SK-N-SH (cell line): ENCODE data around the gene OSBPL9. TPM values are rescaled to one million over a fixed set of nuclear protein-coding genes. Genes with fewer than 3 reads are reported as not detected.

Source experiments
- CTCF ChIA-PET: fragments of 300-600, 350-600 bp; formaldehyde crosslinking; extraction: SDS; loops from one replicate; lab custom pipeline; 2021; lab: Yijun Ruan, JAX
- POLR2A ChIA-PET: fragments of 350-600 bp; sonication (Branson Sonifier 250); formaldehyde crosslinking; extraction: SDS; loops from one replicate; lab custom pipeline; 2020; ENCODE audit warnings: antibody characterized with exemption, inconsistent platforms; lab: Yijun Ruan, JAX
- DNase-seq: peaks from one replicate; pipeline ENCODE4 v3.0.0; 2012
- H2AFZ ChIP-seq: fragments of 200-600 bp; sonication (generic); 2 replicates; pipeline ENCODE4 v1.8.1; 2016; ENCODE audit warnings: antibody characterized with exemption, mild to moderate bottlenecking, low read depth
- H3F3A ChIP-seq: fragments of 200-600 bp; sonication (generic); replicated peaks from 2 replicates; pipeline ENCODE3; 2016; ENCODE audit warnings: antibody characterized with exemption, mild to moderate bottlenecking; ENCODE audit not compliant: insufficient read depth
- H3K27ac ChIP-seq, 2 experiments: fragments of 200-500 bp in 1 of 2; fragments of 200-600 bp in 1 of 2; sonication (Bioruptor generic) in 1 of 2; sonication (generic), shearing (Covaris generic) in 1 of 2; 2 replicates each; pipeline versions ENCODE4 v1.5.1 to v1.6.1; 2014 to 2016; ENCODE audit warnings: low read depth in 2 of 2, inconsistent platforms in 1 of 2, low read length in 1 of 2, mild to moderate bottlenecking in 1 of 2, mixed read lengths in 1 of 2
- H3K27me3 ChIP-seq: fragments of 200-600 bp; sonication (generic), shearing (Covaris generic); 2 replicates; pipeline ENCODE4 v1.6.1; 2016; ENCODE audit warnings: mixed run types; ENCODE audit not compliant: insufficient read depth
- H3K36me3 ChIP-seq, 2 experiments: fragments of 200-500 bp in 1 of 2; fragments of 200-600 bp in 1 of 2; sonication (Bioruptor generic) in 1 of 2; sonication (generic) in 1 of 2; replicated peaks in 1 of 2; 2 replicates each; pipeline versions ENCODE3 to v1.5.1; 2014 to 2016; ENCODE audit warnings: low read length in 1 of 2, mild to moderate bottlenecking in 1 of 2; ENCODE audit not compliant: insufficient read depth in 2 of 2, control insufficient read depth in 1 of 2
- H3K4me1 ChIP-seq, 2 experiments: fragments of 200-500 bp in 1 of 2; fragments of 200-600 bp in 1 of 2; sonication (Bioruptor generic) in 1 of 2; sonication (generic), shearing (Covaris generic) in 1 of 2; 2 replicates each; pipeline versions ENCODE4 v1.5.1 to v1.6.1; 2014 to 2016; ENCODE audit warnings: low read depth in 1 of 2, low read length in 1 of 2, mixed run types in 1 of 2; ENCODE audit not compliant: insufficient read depth in 2 of 2, control insufficient read depth in 1 of 2
- H3K4me2 ChIP-seq: fragments of 200-600 bp; sonication (generic), shearing (Covaris generic); 2 replicates; pipeline ENCODE4 v1.6.1; 2017; ENCODE audit warnings: mixed run types
- H3K4me3 ChIP-seq, 2 experiments: fragments of 200-500 bp in 1 of 2; fragments of 200-600 bp in 1 of 2; sonication (Bioruptor generic) in 1 of 2; sonication (generic), shearing (Covaris generic) in 1 of 2; 2 replicates each; pipeline versions ENCODE4 v1.5.1 to v1.8.1; 2014 to 2016; ENCODE audit warnings: low read depth in 2 of 2, inconsistent platforms in 1 of 2, low read length in 1 of 2, mild to moderate bottlenecking in 1 of 2, mixed read lengths in 1 of 2, moderate library complexity in 1 of 2
- H3K79me2 ChIP-seq: fragments of 200-600 bp; sonication (generic); 2 replicates; pipeline ENCODE4 v1.8.1; 2017; ENCODE audit warnings: mild to moderate bottlenecking; ENCODE audit not compliant: insufficient read depth
- H3K9ac ChIP-seq: fragments of 200-600 bp; sonication (generic); 2 replicates; pipeline ENCODE4 v1.6.1; 2017; ENCODE audit warnings: mixed run types
- H3K9me2 ChIP-seq: fragments of 200-600 bp; sonication (generic); 2 replicates; pipeline ENCODE4 v1.6.1; 2017; ENCODE audit warnings: mixed run types
- H3K9me3 ChIP-seq: fragments of 200-600 bp; sonication (generic); 2 replicates; pipeline ENCODE4 v1.6.1; 2017; ENCODE audit warnings: mixed run types, mild to moderate bottlenecking, moderate library complexity
- H4K20me1 ChIP-seq: fragments of 200-600 bp; sonication (generic); 2 replicates; pipeline ENCODE4 v1.6.1; 2017; ENCODE audit warnings: mild to moderate bottlenecking, mixed run types; ENCODE audit not compliant: insufficient read depth
- CHD2 ChIP-seq: fragments of 150-350 bp; IDR thresholded peaks from 2 replicates; pipeline ENCODE4 v1.6.1; 2018; ENCODE audit warnings: low read length; ENCODE audit not compliant: partially characterized antibody
- EZH2phosphoT487 ChIP-seq: fragments of 200-600 bp; sonication (generic); IDR thresholded peaks from 2 replicates; pipeline ENCODE4 v1.6.1; 2017; ENCODE audit warnings: low read depth, mixed run types, mild to moderate bottlenecking, antibody characterized with exemption, moderate library complexity, borderline replicate concordance
- FOSL2 ChIP-seq: IDR thresholded peaks from 2 replicates; pipeline ENCODE4 v1.4.0; 2012; ENCODE audit warnings: low read depth, mild to moderate bottlenecking, moderate library complexity, borderline replicate concordance
- FOXM1 ChIP-seq: IDR thresholded peaks from 2 replicates; pipeline ENCODE4 v1.4.0; 2012; ENCODE audit warnings: low read depth, mild to moderate bottlenecking
- GABPA ChIP-seq: IDR thresholded peaks from 2 replicates; pipeline ENCODE4 v1.4.0; 2012; ENCODE audit warnings: low read depth, mild to moderate bottlenecking
- GATA2 ChIP-seq: sonication (generic); formaldehyde crosslinking; IDR thresholded peaks from 2 replicates; pipeline ENCODE4 v1.5.0; 2020; ENCODE audit warnings: mild to moderate bottlenecking, missing genetic modification reagents
- MXI1 ChIP-seq: IDR thresholded peaks from 2 replicates; pipeline ENCODE4 v1.6.1; 2012; ENCODE audit warnings: mild to moderate bottlenecking, low read depth, low read length, improper control_type of control experiment
- RAD21 ChIP-seq: IDR thresholded peaks from 2 replicates; pipeline ENCODE4 v1.6.1; 2012; ENCODE audit warnings: mild to moderate bottlenecking, low read length
- RFX5 ChIP-seq: IDR thresholded peaks from 2 replicates; pipeline ENCODE4 v1.6.1; 2012; ENCODE audit warnings: mild to moderate bottlenecking, improper control_type of control experiment, low read length
- RXRA ChIP-seq: IDR thresholded peaks from 2 replicates; pipeline ENCODE4 v1.4.0; 2012; ENCODE audit warnings: low read depth, mild to moderate bottlenecking, borderline replicate concordance
- SIN3A ChIP-seq: IDR thresholded peaks from 2 replicates; pipeline ENCODE4 v1.6.1; 2012; ENCODE audit warnings: low read depth, mild to moderate bottlenecking, low read length, moderate library complexity, borderline replicate concordance
- SMC3 ChIP-seq: IDR thresholded peaks from 2 replicates; pipeline ENCODE4 v1.6.1; 2012; ENCODE audit warnings: low read depth, low read length, improper control_type of control experiment
- TAF1 ChIP-seq: IDR thresholded peaks from 2 replicates; pipeline ENCODE4 v1.6.1; 2012; ENCODE audit warnings: low read depth, mild to moderate bottlenecking, low read length, moderate library complexity, borderline replicate concordance
- TEAD4 ChIP-seq: IDR thresholded peaks from 2 replicates; pipeline ENCODE4 v1.4.0; 2012; ENCODE audit warnings: mild to moderate bottlenecking, borderline replicate concordance; ENCODE audit not compliant: insufficient read depth
- YY1 ChIP-seq: IDR thresholded peaks from 2 replicates; pipeline ENCODE4 v1.4.0; 2012; ENCODE audit warnings: low read depth, mild to moderate bottlenecking
- WGBS: methylation state at CpG from one replicate; pipeline ENCODE4 v1.1.6; 2017; ENCODE audit warnings: low lambda C conversion rate; 5-methylcytosine and 5-hydroxymethylcytosine counted together
- polyA plus RNA-seq, 3 experiments: library from polyadenylated mRNA; depleted of rRNA; stranded (reverse); fragments of >200 nt; gene quantifications; 2 replicates each; pipeline ENCODE4 v1.2.3, GENCODE V29; 2012
- TF ChIP-seq, protein P1 (sequence below): fragments of 150-350 bp; IDR thresholded peaks from 2 replicates; pipeline ENCODE4 v1.6.1; 2016; ENCODE audit warnings: mild to moderate bottlenecking, low read depth, low read length
- TF ChIP-seq, protein P2 (sequence below): fragments of 150-350 bp; IDR thresholded peaks from 2 replicates; pipeline ENCODE4 v1.6.1; 2017; ENCODE audit warnings: antibody characterized with exemption, low read length, low read depth, borderline replicate concordance
- TF ChIP-seq, protein P3 (sequence below): IDR thresholded peaks from 2 replicates; pipeline ENCODE4; 2012

The OSBPL9 gene
- polyA plus RNA-seq, 1 of the 3 experiments (the other 2 are of a cell fraction): 43.9 TPM

DNA sequence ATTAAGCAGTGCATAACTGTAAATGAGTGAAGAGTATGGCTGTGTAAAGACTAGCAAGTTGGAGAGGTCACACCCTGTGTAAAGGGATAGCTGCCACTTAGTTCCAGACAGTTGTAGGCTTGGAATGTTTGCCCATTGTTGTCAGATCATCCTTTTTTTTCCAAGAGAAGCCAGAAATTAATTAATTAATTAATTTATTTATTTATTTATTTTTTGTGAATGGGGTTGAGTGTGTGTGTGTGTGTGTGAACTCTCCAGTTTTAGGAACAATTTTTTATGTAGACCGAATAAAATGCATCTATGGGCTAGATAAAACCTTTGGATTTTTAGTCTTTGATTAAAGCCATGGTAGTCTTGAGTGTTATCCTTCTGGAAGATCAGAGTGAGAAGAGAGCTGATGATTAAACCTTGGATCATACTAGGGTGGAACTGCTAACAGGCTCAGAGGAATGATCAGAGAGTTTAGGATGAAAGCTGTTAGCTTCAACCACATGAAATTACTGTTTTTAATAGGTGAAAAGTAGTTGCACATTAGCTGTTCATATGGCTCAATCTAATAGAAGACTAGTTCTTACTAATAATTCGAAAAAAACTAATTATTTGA is 58.4 kb downstream of the OSBPL9 start:
- no peak overlapping the region for H3K4me3 ChIP-seq
- peaks cover 5 to 7% of the 10 kb centered on the region in 2 experiments; a peak in 3 of 4 replicates for H3K4me1 ChIP-seq
- no peak overlapping the region for H3K27ac ChIP-seq
- no peak overlapping the region for H3K4me2 ChIP-seq
- H3K79me2 ChIP-seq: peaks cover 58% of the 10 kb centered on the region
- no peaks in the 10 kb centered on the region for H3K9me3 ChIP-seq
- POLR2A ChIA-PET: no interaction called here
- no peak for TF ChIP-seq GATA2 (CRISPR knock-in tag)
- no peak for TF ChIP-seq RFX5
- no peak for TF ChIP-seq YY1
- TF ChIP-seq RAD21: no peak
- TF ChIP-seq EZH2phosphoT487: no peak
- no peak for TF ChIP-seq SMC3
- no peak for TF ChIP-seq RXRA
- no peak for TF ChIP-seq TEAD4
- TF ChIP-seq CHD2: no peak
- TF ChIP-seq SIN3A: no peak
- TF ChIP-seq FOSL2: no peak
- no peak for TF ChIP-seq GABPA
- TF ChIP-seq FOXM1: no peak
- TF ChIP-seq, protein P1, sequence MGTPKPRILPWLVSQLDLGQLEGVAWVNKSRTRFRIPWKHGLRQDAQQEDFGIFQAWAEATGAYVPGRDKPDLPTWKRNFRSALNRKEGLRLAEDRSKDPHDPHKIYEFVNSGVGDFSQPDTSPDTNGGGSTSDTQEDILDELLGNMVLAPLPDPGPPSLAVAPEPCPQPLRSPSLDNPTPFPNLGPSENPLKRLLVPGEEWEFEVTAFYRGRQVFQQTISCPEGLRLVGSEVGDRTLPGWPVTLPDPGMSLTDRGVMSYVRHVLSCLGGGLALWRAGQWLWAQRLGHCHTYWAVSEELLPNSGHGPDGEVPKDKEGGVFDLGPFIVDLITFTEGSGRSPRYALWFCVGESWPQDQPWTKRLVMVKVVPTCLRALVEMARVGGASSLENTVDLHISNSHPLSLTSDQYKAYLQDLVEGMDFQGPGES: no peak
- TF ChIP-seq MXI1: no peak
- TF ChIP-seq, protein P2, sequence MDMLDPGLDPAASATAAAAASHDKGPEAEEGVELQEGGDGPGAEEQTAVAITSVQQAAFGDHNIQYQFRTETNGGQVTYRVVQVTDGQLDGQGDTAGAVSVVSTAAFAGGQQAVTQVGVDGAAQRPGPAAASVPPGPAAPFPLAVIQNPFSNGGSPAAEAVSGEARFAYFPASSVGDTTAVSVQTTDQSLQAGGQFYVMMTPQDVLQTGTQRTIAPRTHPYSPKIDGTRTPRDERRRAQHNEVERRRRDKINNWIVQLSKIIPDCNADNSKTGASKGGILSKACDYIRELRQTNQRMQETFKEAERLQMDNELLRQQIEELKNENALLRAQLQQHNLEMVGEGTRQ: no peak
- TF ChIP-seq, protein P3, sequence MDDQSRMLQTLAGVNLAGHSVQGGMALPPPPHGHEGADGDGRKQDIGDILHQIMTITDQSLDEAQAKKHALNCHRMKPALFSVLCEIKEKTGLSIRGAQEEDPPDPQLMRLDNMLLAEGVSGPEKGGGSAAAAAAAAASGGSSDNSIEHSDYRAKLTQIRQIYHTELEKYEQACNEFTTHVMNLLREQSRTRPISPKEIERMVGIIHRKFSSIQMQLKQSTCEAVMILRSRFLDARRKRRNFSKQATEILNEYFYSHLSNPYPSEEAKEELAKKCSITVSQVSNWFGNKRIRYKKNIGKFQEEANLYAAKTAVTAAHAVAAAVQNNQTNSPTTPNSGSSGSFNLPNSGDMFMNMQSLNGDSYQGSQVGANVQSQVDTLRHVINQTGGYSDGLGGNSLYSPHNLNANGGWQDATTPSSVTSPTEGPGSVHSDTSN: no peak
- no peak for TF ChIP-seq TAF1
- H3K36me3 ChIP-seq: no peaks in the 10 kb centered on the region
- no peak overlapping the region for H3K9ac ChIP-seq
- H2AFZ ChIP-seq: no peak overlapping the region
- CTCF ChIA-PET: interaction anchor here (0.8 to 1.3 kb wide), 2 partner anchors 14 to 93 kb away, joined by 3 to 6 read pairs; no protein-coding TSS in a partner anchor
- DNase-seq: no peak
- H3K9me2 ChIP-seq: no peaks in the 10 kb centered on the region
- no peaks in the 10 kb centered on the region for H4K20me1 ChIP-seq
- 87% methylated on average over 2 of the region's 2 CpGs for WGBS
- peaks cover 8% of the 10 kb centered on the region for H3F3A ChIP-seq
- H3K27me3 ChIP-seq: no peaks in the 10 kb centered on the region
